ENCODE measurements around the gene SP6. TPM values are rescaled to one million over a fixed set of nuclear protein-coding genes. Genes with fewer than 3 reads are reported as not detected.

SP6 gene
- total and polyA plus RNA-seq, 4 donors = 0.03 to 0.09 (median 0.06) TPM

- Histone ChIP-seq H3K9ac (ENCODE audit: low read depth in 1 of 2, low read length in 2 of 2) (no peak overlapping the region), H3K9me3 (ENCODE audit: control insufficient read depth in 4 of 4, low read length in 3 of 4) (no peaks in the 10 kb centered on the region), H3K36me3 (ENCODE audit: control insufficient read depth in 4 of 4, insufficient read depth in 3 of 4, low read depth in 1 of 4, low read length in 3 of 4) (peaks cover 0 to 15% (median 2%) of the 10 kb centered on the region in 4 donors), H3K27ac (ENCODE audit: low read depth in 1 of 2, low read length in 2 of 2) (no peak overlapping the region), H3K4me1 (ENCODE audit: control insufficient read depth in 4 of 4, insufficient read depth in 4 of 4, low read length in 3 of 4) (no peaks in the 10 kb centered on the region), H3K4me3 (ENCODE audit: low read depth in 1 of 3, low read length in 3 of 3) (no peak overlapping the region), H3K27me3 (ENCODE audit: control insufficient read depth in 4 of 4, insufficient read depth in 4 of 4, low read length in 3 of 4) (no peaks in the 10 kb centered on the region)
- DNase-seq (ENCODE audit: low spot score) = no peak
- TF ChIP-seq ZBTB33 (IDR thresholded peaks at IDR 0.05) = no peak
- TF ChIP-seq MAX (IDR thresholded peaks at IDR 0.05) = no peak
- TF ChIP-seq HNF4A (conservative IDR thresholded peaks at IDR 0.05) = no peak
- no peak for TF ChIP-seq JUND (IDR thresholded peaks at IDR 0.05)
- TF ChIP-seq YY1 (IDR thresholded peaks at IDR 0.05) = no peak
- no peak for TF ChIP-seq NR2F2 (IDR thresholded peaks at IDR 0.05)
- no peak for TF ChIP-seq GABPA (IDR thresholded peaks at IDR 0.05 in 1 of 2, conservative IDR thresholded peaks at IDR 0.05 in 1 of 2)
- no peak for TF ChIP-seq RXRA (IDR thresholded peaks at IDR 0.05)
- TF ChIP-seq, protein P1, sequence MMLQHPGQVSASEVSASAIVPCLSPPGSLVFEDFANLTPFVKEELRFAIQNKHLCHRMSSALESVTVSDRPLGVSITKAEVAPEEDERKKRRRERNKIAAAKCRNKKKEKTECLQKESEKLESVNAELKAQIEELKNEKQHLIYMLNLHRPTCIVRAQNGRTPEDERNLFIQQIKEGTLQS (IDR thresholded peaks at IDR 0.05) = no peak
- no peak for TF ChIP-seq FOXA1 (IDR thresholded peaks at IDR 0.05)
- no peak for TF ChIP-seq RAD21 (IDR thresholded peaks at IDR 0.05)
- TF ChIP-seq FOXA2 (IDR thresholded peaks at IDR 0.05) = no peak
- TF ChIP-seq REST (IDR thresholded peaks at IDR 0.05) = no peak
- TF ChIP-seq, protein P2, sequence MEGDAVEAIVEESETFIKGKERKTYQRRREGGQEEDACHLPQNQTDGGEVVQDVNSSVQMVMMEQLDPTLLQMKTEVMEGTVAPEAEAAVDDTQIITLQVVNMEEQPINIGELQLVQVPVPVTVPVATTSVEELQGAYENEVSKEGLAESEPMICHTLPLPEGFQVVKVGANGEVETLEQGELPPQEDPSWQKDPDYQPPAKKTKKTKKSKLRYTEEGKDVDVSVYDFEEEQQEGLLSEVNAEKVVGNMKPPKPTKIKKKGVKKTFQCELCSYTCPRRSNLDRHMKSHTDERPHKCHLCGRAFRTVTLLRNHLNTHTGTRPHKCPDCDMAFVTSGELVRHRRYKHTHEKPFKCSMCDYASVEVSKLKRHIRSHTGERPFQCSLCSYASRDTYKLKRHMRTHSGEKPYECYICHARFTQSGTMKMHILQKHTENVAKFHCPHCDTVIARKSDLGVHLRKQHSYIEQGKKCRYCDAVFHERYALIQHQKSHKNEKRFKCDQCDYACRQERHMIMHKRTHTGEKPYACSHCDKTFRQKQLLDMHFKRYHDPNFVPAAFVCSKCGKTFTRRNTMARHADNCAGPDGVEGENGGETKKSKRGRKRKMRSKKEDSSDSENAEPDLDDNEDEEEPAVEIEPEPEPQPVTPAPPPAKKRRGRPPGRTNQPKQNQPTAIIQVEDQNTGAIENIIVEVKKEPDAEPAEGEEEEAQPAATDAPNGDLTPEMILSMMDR (IDR thresholded peaks at IDR 0.05; ENCODE audit: low read depth, low read length, missing input control) = no peak
- TF ChIP-seq TAF1 (conservative IDR thresholded peaks at IDR 0.05) = no peak
- TF ChIP-seq HNF4G (IDR thresholded peaks at IDR 0.05) = no peak
- TF ChIP-seq EGR1 (IDR thresholded peaks at IDR 0.05; ENCODE audit: low read depth in 2 of 2) = no peak
- WGBS = 97% methylated on average over 14 of the region's 14 CpGs
Observed at GRCh38 chr17:47813077-47813476, 37.9 kb downstream of the SP6 start.

All from liver (tissue), 9 donors.